ENCODE measurements around the gene SPINT1.

DNA sequence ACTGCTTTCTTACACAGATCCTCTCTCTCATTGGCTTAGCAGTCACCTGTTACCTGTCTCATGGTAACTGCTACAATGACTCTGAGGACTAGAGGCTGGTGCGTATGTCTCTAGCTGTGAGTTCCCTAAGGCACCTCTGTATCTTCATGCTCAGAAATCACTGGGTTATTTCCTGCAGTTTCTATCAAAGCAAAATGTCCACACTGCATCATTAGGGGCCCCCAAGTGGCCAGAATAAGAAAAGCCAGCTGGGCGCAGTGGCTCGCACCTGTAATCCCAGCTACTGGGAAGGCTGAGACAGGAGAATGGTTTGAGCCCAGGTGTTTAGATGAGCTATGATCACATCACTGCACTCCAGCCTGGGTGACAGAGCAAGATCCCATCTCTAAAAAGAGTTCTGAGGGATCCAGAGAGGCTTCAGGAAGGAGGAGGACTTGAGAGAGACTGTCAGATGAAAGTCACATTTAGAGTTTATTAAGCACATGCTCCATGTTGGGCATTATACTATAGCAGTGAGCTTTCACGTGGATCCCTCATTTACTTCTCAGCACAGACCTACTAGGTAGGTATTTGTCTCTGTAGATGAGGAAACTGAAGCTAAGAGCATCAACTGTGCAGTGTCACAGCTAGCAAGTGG, 48.1 kb downstream of the SPINT1 start:
- TF ChIP-seq, protein P1, sequence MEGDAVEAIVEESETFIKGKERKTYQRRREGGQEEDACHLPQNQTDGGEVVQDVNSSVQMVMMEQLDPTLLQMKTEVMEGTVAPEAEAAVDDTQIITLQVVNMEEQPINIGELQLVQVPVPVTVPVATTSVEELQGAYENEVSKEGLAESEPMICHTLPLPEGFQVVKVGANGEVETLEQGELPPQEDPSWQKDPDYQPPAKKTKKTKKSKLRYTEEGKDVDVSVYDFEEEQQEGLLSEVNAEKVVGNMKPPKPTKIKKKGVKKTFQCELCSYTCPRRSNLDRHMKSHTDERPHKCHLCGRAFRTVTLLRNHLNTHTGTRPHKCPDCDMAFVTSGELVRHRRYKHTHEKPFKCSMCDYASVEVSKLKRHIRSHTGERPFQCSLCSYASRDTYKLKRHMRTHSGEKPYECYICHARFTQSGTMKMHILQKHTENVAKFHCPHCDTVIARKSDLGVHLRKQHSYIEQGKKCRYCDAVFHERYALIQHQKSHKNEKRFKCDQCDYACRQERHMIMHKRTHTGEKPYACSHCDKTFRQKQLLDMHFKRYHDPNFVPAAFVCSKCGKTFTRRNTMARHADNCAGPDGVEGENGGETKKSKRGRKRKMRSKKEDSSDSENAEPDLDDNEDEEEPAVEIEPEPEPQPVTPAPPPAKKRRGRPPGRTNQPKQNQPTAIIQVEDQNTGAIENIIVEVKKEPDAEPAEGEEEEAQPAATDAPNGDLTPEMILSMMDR (IDR thresholded peaks at IDR 0.05): peak; percentile 27 to 74 (median 64)
- TF ChIP-seq POLR2A (IDR thresholded peaks at IDR 0.05): no peak
